Measurements from ENCODE around the gene ZNF222.

ZNF222 gene

GRCh38 chr19:44069415-44069814, 44.2 kb downstream of the ZNF222 start:
- TF ChIP-seq CTCF (IDR thresholded peaks at IDR 0.05; ENCODE audit: low read depth, low read length, missing control alignments) = no peak
- H3K4me3 ChIP-seq (replicated peaks; ENCODE audit: low read depth, low read length) = no peak overlapping the region
- DNase-seq (ENCODE audit: extremely low read depth, low read depth) = no peak

GRCh38 chr19:44071824-44072542, 46.8 kb downstream of the ZNF222 start, which contains the start of gene ZNF284:
Gene ZNF284 (plus strand): TSS chr19:44072159. CDS start chr19:44076390, 4,231 bp downstream.
- TF ChIP-seq CTCF (IDR thresholded peaks at IDR 0.05; ENCODE audit: low read depth, low read length, missing control alignments) = no peak
- peak within 1 kb of the TSS; percentile 61 for H3K4me3 ChIP-seq (replicated peaks; ENCODE audit: low read depth, low read length)
- DNase-seq (ENCODE audit: extremely low read depth, low read depth) = peak; percentile 85

GRCh38 chr19:44072543-44073401, 47.6 kb downstream of the ZNF222 start:
- H3K4me3 ChIP-seq (replicated peaks; ENCODE audit: low read depth, low read length) = peak overlapping the region; percentile 61
- TF ChIP-seq CTCF (IDR thresholded peaks at IDR 0.05; ENCODE audit: low read depth, low read length, missing control alignments) = no peak
- no peak for DNase-seq (ENCODE audit: extremely low read depth, low read depth)

GRCh38 chr19:44076325-44076724, 51.1 kb downstream of the ZNF222 start:
- no peak for TF ChIP-seq CTCF (IDR thresholded peaks at IDR 0.05; ENCODE audit: low read depth, low read length, missing control alignments)
- no peak overlapping the region for H3K4me3 ChIP-seq (replicated peaks; ENCODE audit: low read depth, low read length)
- DNase-seq (ENCODE audit: extremely low read depth, low read depth) = no peak

Measured in HFF-Myc (cell line).